HG03060 (cell line): Measurements from ENCODE around the gene OSCAR.
A peak's percentile ranks its signal among the peaks of the same experiment; 100 is the strongest.
"Not testable (repeated sequence)": the region's sequence is repeated elsewhere in the genome, so short reads cannot be mapped to it uniquely, and the experiment has no call there.

Experiments
- ATAC-seq: cut with Tn5 transposase; IDR thresholded peaks from one replicate; pipeline ENCODE4 v1.9.1; 2021; ENCODE audit warnings: low read depth, moderate number of reproducible peaks; ENCODE audit not compliant: unreplicated experiment

OSCAR gene

GRCh38 chr19:54127688-54128440, 27.3 kb upstream of the OSCAR start:
- no peak for ATAC-seq

GRCh38 chr19:54125713-54126112, 25.1 kb upstream of the OSCAR start:
- no peak for ATAC-seq

GRCh38 chr19:54124393-54124792, 23.8 kb upstream of the OSCAR start:
- ATAC-seq, result no peak

GRCh38 chr19:54123682-54124081, 23.1 kb upstream of the OSCAR start:
- ATAC-seq, result no peak

GRCh38 chr19:54121259-54121658, 20.7 kb upstream of the OSCAR start:
- no peak for ATAC-seq

- peak; percentile 85 for ATAC-seq
Measured at GRCh38 chr19:54115109-54116063, 14.8 kb upstream of the OSCAR start, which contains the start of the genes PRPF31 and TFPT. Gene PRPF31 (plus strand): TSS chr19:54115754. CDS start chr19:54118279, 2,525 bp downstream. Gene TFPT (minus strand): TSS chr19:54115657. CDS start chr19:54115269, 388 bp downstream.

- no peak for ATAC-seq
Measured at GRCh38 chr19:54114340-54115108, 13.9 kb upstream of the OSCAR start.

- no peak for ATAC-seq
Measured at GRCh38 chr19:54109651-54110050, 9.0 kb upstream of the OSCAR start.

GRCh38 chr19:54108496-54108895, 7.9 kb upstream of the OSCAR start:
- ATAC-seq, result no peak

GRCh38 chr19:54107876-54108490, 7.4 kb upstream of the OSCAR start:
- ATAC-seq, result no peak

GRCh38 chr19:54106716-54107115, 6.1 kb upstream of the OSCAR start:
- no peak for ATAC-seq

GRCh38 chr19:54105796-54106195, 5.2 kb upstream of the OSCAR start:
- no peak for ATAC-seq

- no peak for ATAC-seq
Measured at GRCh38 chr19:54104998-54105715, 4.6 kb upstream of the OSCAR start.

GRCh38 chr19:54102421-54103169, 2.0 kb upstream of the OSCAR start, which contains the start of gene NDUFA3:
Gene NDUFA3 (plus strand): TSS chr19:54102855. CDS start chr19:54102879, 24 bp downstream.
- ATAC-seq, result peak; percentile 92

GRCh38 chr19:54099903-54100255, 724 bp downstream of the OSCAR start:
- not testable (repeated sequence) for ATAC-seq

GRCh38 chr19:54099190-54099902, 1.3 kb downstream of the OSCAR start:
- no peak for ATAC-seq

- no peak for ATAC-seq
Measured at GRCh38 chr19:54096617-54097106, 3.9 kb downstream of the OSCAR start.
